ENCODE measurements around the gene OPA1.

OPA1 gene

GRCh38 chr3:193681631-193682030 lies 88.6 kb downstream of the OPA1 start:
- no peak for TF ChIP-seq EZH2phosphoT487 (IDR thresholded peaks at IDR 0.05; ENCODE audit: borderline replicate concordance)
- TF ChIP-seq CTCF (conservative IDR thresholded peaks at IDR 0.05; ENCODE audit: low read length), result no peak
- Histone ChIP-seq H3K9ac (ENCODE audit: low read depth, low read length, poor library complexity, severe bottlenecking) (no peak overlapping the region), H3K27me3 (ENCODE audit: insufficient read depth, low read length, poor library complexity, severe bottlenecking) (no peaks in the 10 kb centered on the region), H3K36me3 (ENCODE audit: insufficient read depth, low read length) (peaks cover 10% of the 10 kb centered on the region; the same call in 1 of the 2 replicates), H4K20me1 (ENCODE audit: insufficient read depth, low read length, poor library complexity, severe bottlenecking) (no peaks in the 10 kb centered on the region), H2AFZ (ENCODE audit: low read length) (no peak overlapping the region), H3K79me2 (ENCODE audit: insufficient read depth, low read length) (no peaks in the 10 kb centered on the region), H3K9me2 (replicated peaks; ENCODE audit: low read depth, low read length) (no peaks in the 10 kb centered on the region), H3K9me3 (ENCODE audit: insufficient read depth, low read depth, low read length) (no peaks in the 10 kb centered on the region), H3K4me2 (ENCODE audit: low read depth, low read length, poor library complexity, severe bottlenecking) (no peak overlapping the region), H3K4me1 (ENCODE audit: insufficient read depth, low read length, poor library complexity, severe bottlenecking) (no peaks in the 10 kb centered on the region), H3F3A (ENCODE audit: low read depth) (no peaks in the 10 kb centered on the region), H3K4me3 (ENCODE audit: low read length, poor library complexity, severe bottlenecking) (no peak overlapping the region)

GRCh38 chr3:193686665-193687483 lies 93.9 kb downstream of the OPA1 start:
- no peaks in the 10 kb centered on the region for H3F3A ChIP-seq (ENCODE audit: low read depth)
- peaks cover 10% of the 10 kb centered on the region; the same call in 1 of the 2 replicates for H3K36me3 ChIP-seq (ENCODE audit: insufficient read depth, low read length)
- no peak for TF ChIP-seq CTCF (conservative IDR thresholded peaks at IDR 0.05; ENCODE audit: low read length)
- H3K4me2 ChIP-seq (ENCODE audit: low read depth, low read length, poor library complexity, severe bottlenecking), result no peak overlapping the region
- H3K9me2 ChIP-seq (replicated peaks; ENCODE audit: low read depth, low read length), result no peaks in the 10 kb centered on the region
- H3K4me1 ChIP-seq (ENCODE audit: insufficient read depth, low read length, poor library complexity, severe bottlenecking), result no peaks in the 10 kb centered on the region
- H3K9ac ChIP-seq (ENCODE audit: low read depth, low read length, poor library complexity, severe bottlenecking), result no peak overlapping the region
- H3K4me3 ChIP-seq (ENCODE audit: low read length, poor library complexity, severe bottlenecking), result no peak overlapping the region
- H4K20me1 ChIP-seq (ENCODE audit: insufficient read depth, low read length, poor library complexity, severe bottlenecking), result no peaks in the 10 kb centered on the region
- H3K27me3 ChIP-seq (ENCODE audit: insufficient read depth, low read length, poor library complexity, severe bottlenecking), result no peaks in the 10 kb centered on the region
- no peaks in the 10 kb centered on the region for H3K79me2 ChIP-seq (ENCODE audit: insufficient read depth, low read length)
- no peak overlapping the region for H2AFZ ChIP-seq (ENCODE audit: low read length)
- H3K9me3 ChIP-seq (ENCODE audit: insufficient read depth, low read depth, low read length), result no peaks in the 10 kb centered on the region

- Histone ChIP-seq H3F3A (ENCODE audit: low read depth) (no peaks in the 10 kb centered on the region), H3K27me3 (ENCODE audit: insufficient read depth, low read length, poor library complexity, severe bottlenecking) (no peaks in the 10 kb centered on the region), H3K4me1 (ENCODE audit: insufficient read depth, low read length, poor library complexity, severe bottlenecking) (no peaks in the 10 kb centered on the region), H3K9me3 (ENCODE audit: insufficient read depth, low read depth, low read length) (no peaks in the 10 kb centered on the region), H3K9ac (ENCODE audit: low read depth, low read length, poor library complexity, severe bottlenecking) (no peak overlapping the region), H3K79me2 (ENCODE audit: insufficient read depth, low read length) (no peaks in the 10 kb centered on the region), H2AFZ (ENCODE audit: low read length) (no peak overlapping the region), H3K9me2 (replicated peaks; ENCODE audit: low read depth, low read length) (no peaks in the 10 kb centered on the region), H3K4me3 (ENCODE audit: low read length, poor library complexity, severe bottlenecking) (no peak overlapping the region), H3K36me3 (ENCODE audit: insufficient read depth, low read length) (peaks cover 17% of the 10 kb centered on the region; the same call in 1 of the 2 replicates), H4K20me1 (ENCODE audit: insufficient read depth, low read length, poor library complexity, severe bottlenecking) (no peaks in the 10 kb centered on the region), H3K4me2 (ENCODE audit: low read depth, low read length, poor library complexity, severe bottlenecking) (no peak overlapping the region)
- no peak for TF ChIP-seq CTCF (conservative IDR thresholded peaks at IDR 0.05; ENCODE audit: low read length)
- no peak for TF ChIP-seq EZH2phosphoT487 (IDR thresholded peaks at IDR 0.05; ENCODE audit: borderline replicate concordance)
Measured at GRCh38 chr3:193688834-193689714, 96.1 kb downstream of the OPA1 start.
